Activated naive CD4-positive, alpha-beta T cell treated with anti-CD3 and anti-CD28 coated beads, Interleukin-2, amount 50 U/mL, for 24 hours (primary cell): ENCODE data around the gene LINGO1.

Source experiments
- H3K27ac Mint-ChIP-seq: one replicate; pipeline ENCODE4 v1.8.0; 2021; ENCODE audit warnings: mild to moderate bottlenecking, mixed read lengths
- H3K27me3 Mint-ChIP-seq: one replicate; pipeline ENCODE4 v1.8.0; 2021; ENCODE audit warnings: mixed read lengths
- H3K36me3 Mint-ChIP-seq: one replicate; pipeline ENCODE4 v1.8.0; 2021; ENCODE audit warnings: mixed read lengths
- H3K4me1 Mint-ChIP-seq: one replicate; pipeline ENCODE4 v1.8.0; 2021; ENCODE audit warnings: mixed read lengths
- H3K4me3 Mint-ChIP-seq: one replicate; pipeline ENCODE4 v1.8.0; 2021; ENCODE audit warnings: mild to moderate bottlenecking, mixed read lengths
- H3K9me3 Mint-ChIP-seq: one replicate; pipeline ENCODE4 v1.8.0; 2021; ENCODE audit warnings: mixed read lengths

Gene LINGO1

DNA sequence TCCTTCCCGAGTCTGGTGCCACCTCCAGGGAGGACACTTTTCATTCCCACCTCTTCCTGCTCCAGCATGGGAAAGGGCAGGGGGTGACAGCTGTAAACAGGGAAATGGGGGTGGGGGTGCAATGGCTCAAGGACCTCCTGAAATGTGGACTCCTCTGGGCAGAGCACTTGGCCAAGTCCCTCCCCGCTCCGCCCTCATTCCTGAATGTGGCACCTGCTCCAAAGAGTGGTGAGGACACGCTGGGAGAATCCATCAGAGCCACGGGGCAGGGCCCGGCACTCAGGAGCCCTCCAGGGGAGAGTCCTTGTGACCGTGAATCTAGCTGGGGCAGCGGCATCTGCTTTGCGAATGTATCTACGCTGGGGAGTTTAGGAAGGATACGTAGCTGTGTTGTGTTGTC, 11.1 kb upstream of the LINGO1 start:
- Mint-ChIP-seq H3K4me3 (no peak overlapping the region), H3K36me3 (no peaks in the 10 kb centered on the region), H3K9me3 (no peaks in the 10 kb centered on the region), H3K27me3 (peaks cover 2% of the 10 kb centered on the region), H3K4me1 (no peaks in the 10 kb centered on the region), H3K27ac (no peak overlapping the region)

DNA sequence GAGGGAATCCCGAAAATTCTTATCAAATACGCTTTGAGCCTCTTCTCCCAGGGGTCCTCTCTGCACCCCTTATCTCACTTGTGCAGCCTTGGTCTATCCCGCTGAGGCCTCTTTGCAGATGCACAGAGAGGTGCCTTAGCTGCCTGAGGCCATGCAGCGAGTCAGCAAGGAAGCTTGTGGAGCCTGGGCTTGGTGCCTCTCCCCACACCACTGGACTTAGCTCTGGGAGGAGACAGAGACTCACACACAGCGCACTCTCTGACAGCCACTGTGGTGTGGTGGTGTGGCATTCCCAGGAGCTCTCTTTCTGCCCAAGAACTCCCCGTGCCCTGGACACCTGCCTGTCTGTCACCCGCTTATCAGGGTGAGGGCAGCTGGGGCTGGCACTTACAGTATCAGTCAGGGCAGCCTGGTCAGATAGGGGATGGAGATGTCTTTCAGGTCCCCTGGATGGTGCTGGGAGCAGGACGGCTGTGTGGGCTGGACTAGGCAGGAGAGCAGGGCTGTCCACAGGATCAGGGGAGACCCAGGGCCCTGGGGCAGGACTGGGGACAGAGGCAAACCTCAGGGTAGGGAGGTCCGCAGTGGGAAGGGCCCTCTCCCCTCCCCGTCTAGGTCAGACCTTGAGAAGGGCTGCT, 10.2 kb upstream of the LINGO1 start:
- Mint-ChIP-seq H3K9me3 (no peaks in the 10 kb centered on the region), H3K4me1 (no peaks in the 10 kb centered on the region), H3K27me3 (peaks cover 2% of the 10 kb centered on the region), H3K27ac (no peak overlapping the region), H3K4me3 (no peak overlapping the region), H3K36me3 (no peaks in the 10 kb centered on the region)

DNA sequence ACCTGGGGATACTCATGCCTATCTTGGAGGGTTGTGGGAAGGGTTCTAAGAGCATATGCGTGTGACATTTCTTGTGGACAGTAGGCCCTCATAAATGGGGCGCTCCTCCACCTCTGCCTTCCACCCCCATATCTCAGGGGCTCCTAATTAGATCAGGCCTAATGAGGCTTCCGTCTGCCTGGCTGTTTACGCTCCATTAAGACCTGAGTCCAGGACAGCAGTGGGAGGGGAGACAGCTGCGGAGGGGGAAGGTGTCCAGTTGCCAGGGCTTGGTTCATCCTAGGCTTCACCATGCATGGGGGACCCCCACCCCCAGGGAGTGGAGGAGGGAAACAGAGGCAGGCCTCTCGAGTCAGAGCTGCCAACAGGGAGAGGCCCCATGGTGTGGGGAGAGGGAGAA, 9.3 kb upstream of the LINGO1 start:
- Mint-ChIP-seq H3K4me3 (no peak overlapping the region), H3K9me3 (no peaks in the 10 kb centered on the region), H3K27ac (no peak overlapping the region), H3K4me1 (no peaks in the 10 kb centered on the region), H3K27me3 (peaks cover 8% of the 10 kb centered on the region), H3K36me3 (no peaks in the 10 kb centered on the region)

DNA sequence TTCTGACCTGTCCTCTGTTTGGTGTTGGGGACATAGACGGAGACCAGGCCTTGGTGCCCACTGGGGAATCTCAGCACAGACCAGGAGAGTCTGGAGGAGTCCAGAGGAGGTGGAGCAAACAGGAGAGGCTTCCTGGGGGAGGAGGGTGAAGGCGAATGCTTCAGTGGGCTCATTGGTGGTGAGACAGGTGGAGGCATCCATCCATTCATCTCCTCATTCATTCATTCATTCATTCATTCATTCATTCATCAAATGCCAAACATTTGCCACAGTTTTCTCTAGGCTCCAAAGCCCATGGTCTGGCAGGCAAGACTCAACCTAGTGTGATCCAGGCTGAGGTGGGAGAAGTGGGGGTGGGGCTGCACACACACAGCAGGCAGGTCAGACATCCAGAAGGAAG, 7.9 kb upstream of the LINGO1 start:
- Mint-ChIP-seq H3K4me1 (no peaks in the 10 kb centered on the region), H3K27me3 (peaks cover 13% of the 10 kb centered on the region), H3K9me3 (no peaks in the 10 kb centered on the region), H3K27ac (peak overlapping the region; percentile 30), H3K4me3 (no peak overlapping the region), H3K36me3 (no peaks in the 10 kb centered on the region)

DNA sequence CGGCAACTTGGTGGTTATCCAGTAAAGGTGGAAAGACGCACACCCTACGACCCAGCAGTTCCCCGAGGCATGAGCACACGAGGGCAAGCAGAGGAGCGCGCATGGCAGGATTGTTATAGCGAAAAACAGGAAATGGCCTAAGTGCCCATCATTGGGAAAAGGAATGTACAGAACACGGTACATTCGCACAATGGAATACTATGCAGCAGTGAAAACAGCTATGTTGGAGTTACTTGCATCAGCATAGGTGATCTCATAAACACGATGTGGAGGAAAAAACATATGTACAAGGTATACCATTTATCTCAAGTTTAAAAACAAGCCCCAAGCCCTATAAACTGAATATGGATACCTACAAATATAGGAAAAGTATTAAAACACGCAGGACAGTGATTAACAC, 6.7 kb upstream of the LINGO1 start:
- H3K36me3 Mint-ChIP-seq, result no peaks in the 10 kb centered on the region
- H3K4me1 Mint-ChIP-seq, result peaks cover under 1% of the 10 kb centered on the region
- H3K4me3 Mint-ChIP-seq, result no peak overlapping the region
- H3K27ac Mint-ChIP-seq, result no peak overlapping the region
- H3K27me3 Mint-ChIP-seq, result peaks cover 17% of the 10 kb centered on the region
- no peaks in the 10 kb centered on the region for H3K9me3 Mint-ChIP-seq

DNA sequence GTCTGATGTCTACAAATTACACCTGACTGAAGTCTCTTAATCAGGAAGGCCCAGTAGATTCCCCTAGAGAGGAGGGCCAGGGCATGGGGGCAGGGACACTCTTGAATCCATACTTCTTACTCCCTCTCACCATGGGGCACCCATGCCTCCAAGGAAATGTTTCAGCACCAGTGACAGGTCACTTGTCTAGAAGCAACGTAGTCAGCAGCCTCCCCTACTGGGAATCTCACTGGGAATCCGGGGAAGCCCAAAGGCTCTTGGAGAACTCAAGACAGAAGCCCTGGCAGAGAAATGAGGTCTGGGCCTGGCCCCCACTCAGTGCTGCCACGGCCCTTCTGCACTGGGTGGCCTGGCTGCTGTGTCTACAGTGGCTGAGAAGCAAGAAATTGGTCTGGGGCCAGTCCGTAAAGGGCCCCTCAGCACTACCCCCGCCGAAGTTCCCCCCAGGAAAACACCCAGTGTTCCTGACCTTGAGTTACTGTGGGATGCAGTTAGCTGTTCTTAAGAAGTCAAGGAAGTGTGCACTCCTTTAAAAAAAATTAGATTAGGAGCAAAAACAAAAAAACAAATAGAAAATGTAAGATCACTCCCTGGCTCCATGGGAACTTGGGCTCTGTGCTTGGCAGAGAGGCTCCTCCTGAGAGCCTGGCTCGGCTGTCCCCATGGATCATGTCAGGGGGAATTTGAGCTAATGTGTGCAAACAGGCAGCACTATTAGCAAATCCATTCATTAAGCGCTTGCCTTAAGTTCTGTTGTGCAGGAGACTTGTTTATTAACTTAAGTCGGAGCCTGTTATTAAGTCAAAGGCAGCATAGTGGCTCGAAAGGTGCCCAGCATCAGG, 5.4 kb upstream of the LINGO1 start:
- H3K4me1 Mint-ChIP-seq, result peaks cover 10% of the 10 kb centered on the region
- peaks cover 26% of the 10 kb centered on the region for H3K27me3 Mint-ChIP-seq
- no peaks in the 10 kb centered on the region for H3K9me3 Mint-ChIP-seq
- no peaks in the 10 kb centered on the region for H3K36me3 Mint-ChIP-seq
- no peak overlapping the region for H3K27ac Mint-ChIP-seq
- no peak overlapping the region for H3K4me3 Mint-ChIP-seq

DNA sequence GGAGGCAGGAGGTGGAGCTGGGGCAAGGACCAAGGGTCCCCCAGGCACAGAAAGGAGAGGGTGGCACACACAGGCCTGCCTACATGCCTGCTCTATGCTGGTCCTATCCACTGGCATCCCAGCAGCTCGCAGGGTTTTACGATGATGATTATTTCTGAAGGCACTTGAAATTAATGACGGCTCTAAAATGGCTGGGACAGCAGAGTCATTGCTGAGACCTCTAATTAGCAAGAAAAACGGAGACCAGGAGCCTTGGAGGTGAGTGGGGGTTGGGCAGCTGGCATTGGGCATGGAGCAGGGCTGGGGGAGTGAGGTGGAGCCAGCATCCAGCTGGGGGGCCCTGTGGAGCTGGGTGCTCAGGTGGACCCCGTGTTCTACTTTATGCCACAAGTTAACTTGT, 3.5 kb upstream of the LINGO1 start:
- Mint-ChIP-seq H3K9me3 (no peaks in the 10 kb centered on the region), H3K4me3 (no peak overlapping the region), H3K27ac (no peak overlapping the region), H3K27me3 (peaks cover 26% of the 10 kb centered on the region), H3K36me3 (no peaks in the 10 kb centered on the region), H3K4me1 (peaks cover 10% of the 10 kb centered on the region)

DNA sequence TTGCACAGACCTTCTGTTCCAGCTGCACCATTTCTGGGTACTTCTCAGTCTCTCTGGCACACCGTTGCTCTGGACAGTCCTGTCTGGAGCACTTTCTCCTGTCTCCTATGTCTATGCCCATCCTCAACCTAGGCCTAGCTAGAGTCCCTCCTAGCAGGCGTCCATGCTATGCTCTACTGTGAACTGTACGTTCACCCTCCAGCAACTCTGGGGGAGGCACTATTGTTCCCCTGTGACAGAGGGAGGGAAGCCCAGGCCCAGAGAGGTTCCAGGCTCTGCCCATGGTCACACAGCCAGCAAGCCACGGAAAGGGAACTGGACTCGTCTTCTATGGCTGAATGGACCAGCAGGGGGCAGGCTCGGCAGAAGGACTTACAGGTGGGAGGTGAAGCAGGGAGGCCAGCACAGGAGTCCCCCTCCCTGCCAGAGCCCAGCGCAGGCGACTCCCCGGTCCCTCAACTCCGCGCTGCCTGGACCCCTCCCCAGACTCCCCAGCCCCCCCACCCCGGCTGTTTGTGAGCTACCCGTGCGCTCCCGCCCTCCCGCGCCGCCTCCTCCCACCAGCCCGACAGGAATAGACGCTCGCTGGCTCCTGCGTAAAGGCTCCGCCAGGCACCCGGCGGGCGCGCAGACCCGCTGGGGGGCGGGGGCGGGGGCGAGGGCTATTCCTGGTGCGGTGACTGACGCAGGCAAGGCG, 1.7 kb upstream of the LINGO1 start:
- H3K4me3 Mint-ChIP-seq, result peak overlapping the region; percentile 68
- H3K9me3 Mint-ChIP-seq, result no peaks in the 10 kb centered on the region
- no peak overlapping the region for H3K27ac Mint-ChIP-seq
- H3K36me3 Mint-ChIP-seq, result no peaks in the 10 kb centered on the region
- H3K4me1 Mint-ChIP-seq, result peaks cover 10% of the 10 kb centered on the region
- H3K27me3 Mint-ChIP-seq, result peaks cover 27% of the 10 kb centered on the region

DNA sequence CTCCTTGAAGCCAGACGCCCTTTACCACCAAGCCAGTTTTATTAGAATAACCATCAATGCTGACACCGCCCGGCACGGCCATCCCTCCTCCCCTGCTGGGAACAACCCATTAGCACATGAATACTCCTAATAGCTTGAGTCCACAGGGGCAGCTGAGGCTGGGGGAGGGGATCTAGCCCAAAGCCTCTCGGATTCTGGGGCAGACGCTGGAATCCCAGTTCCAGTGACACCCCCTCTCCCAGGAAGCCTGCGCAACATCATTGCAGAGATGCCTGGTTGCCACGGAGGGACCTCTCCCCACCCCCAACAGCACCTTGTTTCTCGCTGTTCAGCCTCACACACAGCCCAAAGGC, 1.2 kb upstream of the LINGO1 start:
- H3K9me3 Mint-ChIP-seq, result no peaks in the 10 kb centered on the region
- H3K27ac Mint-ChIP-seq, result no peak overlapping the region
- peak overlapping the region; percentile 77 for H3K4me3 Mint-ChIP-seq
- no peaks in the 10 kb centered on the region for H3K36me3 Mint-ChIP-seq
- H3K27me3 Mint-ChIP-seq, result peaks cover 27% of the 10 kb centered on the region
- peaks cover 10% of the 10 kb centered on the region for H3K4me1 Mint-ChIP-seq

DNA sequence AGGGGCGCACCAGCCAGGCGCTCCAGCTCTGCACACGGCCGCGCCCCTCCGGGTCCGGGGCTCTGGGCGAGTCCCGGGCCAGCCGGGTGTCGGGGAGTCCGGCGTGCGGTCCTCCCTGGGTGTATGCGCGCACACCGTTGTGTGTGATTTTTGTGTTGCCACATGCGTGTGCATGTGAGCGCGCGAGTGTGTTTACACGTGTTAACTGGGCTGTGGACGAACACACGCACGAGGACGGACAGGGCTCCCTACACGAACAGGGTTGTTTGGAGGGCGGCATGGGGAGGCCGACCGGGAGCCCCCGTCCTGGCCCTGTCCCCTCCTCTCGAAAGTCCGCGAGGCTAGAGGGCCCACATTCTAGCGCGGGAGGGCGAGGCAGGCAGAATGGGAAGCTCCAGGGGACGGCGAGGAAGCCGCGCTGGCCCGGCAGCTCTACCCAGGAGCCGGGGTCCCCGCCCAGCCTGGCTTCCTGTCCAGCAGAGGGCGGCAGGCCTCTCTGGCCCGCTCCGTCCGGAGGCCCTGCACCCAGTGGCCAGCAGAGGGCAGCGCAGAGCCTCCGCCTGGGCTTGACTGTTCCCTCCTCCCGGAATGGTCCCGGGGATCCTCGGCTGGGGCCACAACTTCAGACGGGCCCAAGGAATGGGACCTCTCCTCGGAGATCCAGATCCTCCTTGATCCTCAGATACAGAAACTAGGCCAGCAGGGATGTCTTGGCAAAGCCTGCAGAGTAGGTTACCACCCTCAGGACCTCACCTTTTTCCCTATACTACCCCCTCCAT, 611 bp upstream of the LINGO1 start:
- Mint-ChIP-seq H3K4me1 (peaks cover 10% of the 10 kb centered on the region), H3K9me3 (no peaks in the 10 kb centered on the region), H3K27me3 (peaks cover 27% of the 10 kb centered on the region), H3K36me3 (no peaks in the 10 kb centered on the region), H3K27ac (no peak overlapping the region), H3K4me3 (peak overlapping the region; percentile 77)

DNA sequence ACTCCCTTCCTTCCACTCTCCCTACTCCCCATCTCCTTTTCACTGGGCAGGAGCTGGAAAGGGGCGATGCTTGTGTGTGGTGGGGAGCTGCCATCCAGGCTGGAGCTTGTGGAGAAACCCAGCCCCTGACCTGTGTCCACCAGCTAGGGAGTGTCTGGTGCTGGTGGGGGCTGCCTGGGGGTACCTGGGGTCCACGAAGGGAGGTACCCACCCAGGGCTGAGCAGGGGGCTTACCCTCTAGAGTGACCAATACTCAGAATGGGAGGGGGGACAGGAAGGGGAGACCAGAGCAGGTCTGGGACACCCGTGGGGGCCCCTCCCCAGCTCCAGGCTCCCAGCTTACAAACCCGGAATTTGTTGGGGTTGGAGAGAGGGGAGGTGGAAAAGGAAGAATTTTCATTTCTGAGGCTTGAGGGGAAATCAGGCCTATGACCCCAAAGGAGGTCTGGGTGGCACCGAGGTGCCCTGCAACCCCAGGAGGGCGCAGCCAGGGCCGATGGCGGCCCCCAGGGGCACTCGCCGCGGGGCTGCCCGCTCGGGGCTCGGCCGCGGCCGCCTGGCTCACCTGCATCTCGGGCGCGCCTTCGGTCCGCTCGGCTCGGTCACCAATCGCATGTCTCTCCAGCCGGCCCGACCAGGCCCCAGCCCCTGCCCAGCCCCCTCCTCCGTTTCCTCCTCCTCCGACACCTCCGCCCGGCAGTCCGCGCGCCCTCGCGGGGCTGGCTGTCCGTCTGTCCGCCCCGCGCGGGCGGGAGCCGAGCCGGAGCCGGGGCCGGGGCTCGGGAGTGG, 773 bp downstream of the LINGO1 start:
- peaks cover 10% of the 10 kb centered on the region for H3K4me1 Mint-ChIP-seq
- no peak overlapping the region for H3K27ac Mint-ChIP-seq
- H3K9me3 Mint-ChIP-seq, result no peaks in the 10 kb centered on the region
- H3K27me3 Mint-ChIP-seq, result peaks cover 21% of the 10 kb centered on the region
- H3K4me3 Mint-ChIP-seq, result no peak overlapping the region
- H3K36me3 Mint-ChIP-seq, result no peaks in the 10 kb centered on the region

DNA sequence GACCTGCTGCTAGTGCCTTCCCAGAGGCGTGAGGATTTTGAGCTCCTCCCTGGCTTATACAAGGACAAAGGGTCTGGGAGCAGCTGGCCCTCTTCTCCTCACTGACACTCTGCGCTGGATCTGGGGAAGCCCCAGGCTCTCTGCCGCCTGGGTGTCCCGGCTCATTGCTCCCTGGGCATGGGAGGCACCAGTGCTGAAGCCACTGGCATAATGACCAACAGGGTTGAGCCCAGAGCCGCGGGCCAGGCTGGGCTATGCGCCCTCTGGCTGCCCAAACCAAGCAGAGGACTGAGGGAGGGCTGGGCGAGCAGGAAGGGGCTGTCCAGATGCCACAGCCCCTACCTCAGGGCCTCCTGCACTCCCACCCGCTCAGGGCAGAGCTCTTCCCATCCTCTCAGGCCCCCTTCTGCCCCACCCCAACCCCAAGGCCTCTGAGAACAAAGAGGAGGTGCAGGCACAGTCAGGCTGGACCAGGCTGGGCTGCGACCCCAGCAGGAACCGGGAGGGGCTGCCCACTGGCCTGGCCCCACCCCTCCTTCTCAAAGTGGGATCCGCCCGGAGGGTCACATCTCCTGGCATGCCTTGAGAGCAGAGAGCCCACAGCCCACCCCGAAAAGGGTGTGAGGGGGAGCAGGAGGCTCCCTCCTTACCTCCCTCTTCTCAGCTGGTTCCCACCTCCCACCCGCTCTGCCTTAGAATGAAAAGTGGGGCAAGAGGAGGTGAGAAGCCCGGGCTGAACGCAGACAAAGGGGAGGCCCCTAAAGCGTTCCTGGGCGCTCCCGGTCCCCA, 1.6 kb downstream of the LINGO1 start:
- Mint-ChIP-seq H3K27me3 (peaks cover 16% of the 10 kb centered on the region), H3K4me3 (no peak overlapping the region), H3K36me3 (no peaks in the 10 kb centered on the region), H3K27ac (no peak overlapping the region), H3K9me3 (no peaks in the 10 kb centered on the region), H3K4me1 (peaks cover 10% of the 10 kb centered on the region)

DNA sequence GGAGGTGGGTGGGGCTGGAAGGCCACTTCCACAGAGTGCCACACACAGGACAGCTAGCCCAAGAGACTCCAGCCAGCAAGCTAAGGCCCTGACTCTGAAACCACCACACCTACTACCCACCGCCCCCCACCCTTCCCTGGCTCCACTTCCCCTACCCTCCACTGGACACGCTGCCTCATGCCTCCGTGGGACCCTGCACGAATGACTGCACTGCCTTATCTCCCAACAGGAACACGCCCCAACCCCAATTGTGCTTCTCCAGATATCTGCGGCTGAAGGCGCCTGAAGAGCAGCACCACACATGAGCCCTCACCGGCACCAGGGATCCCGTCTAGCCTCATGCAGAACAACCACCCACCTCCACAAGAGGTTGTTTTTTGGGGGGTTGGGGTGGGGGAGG, 2.7 kb downstream of the LINGO1 start:
- Mint-ChIP-seq H3K27me3 (peaks cover 13% of the 10 kb centered on the region), H3K27ac (no peak overlapping the region), H3K9me3 (no peaks in the 10 kb centered on the region), H3K4me1 (peaks cover 10% of the 10 kb centered on the region), H3K4me3 (no peak overlapping the region), H3K36me3 (no peaks in the 10 kb centered on the region)
